ENCODE measurements around the gene NAT8L.
A peak's percentile ranks its signal among the peaks of the same experiment; 100 is the strongest.

The NAT8L gene

DNA sequence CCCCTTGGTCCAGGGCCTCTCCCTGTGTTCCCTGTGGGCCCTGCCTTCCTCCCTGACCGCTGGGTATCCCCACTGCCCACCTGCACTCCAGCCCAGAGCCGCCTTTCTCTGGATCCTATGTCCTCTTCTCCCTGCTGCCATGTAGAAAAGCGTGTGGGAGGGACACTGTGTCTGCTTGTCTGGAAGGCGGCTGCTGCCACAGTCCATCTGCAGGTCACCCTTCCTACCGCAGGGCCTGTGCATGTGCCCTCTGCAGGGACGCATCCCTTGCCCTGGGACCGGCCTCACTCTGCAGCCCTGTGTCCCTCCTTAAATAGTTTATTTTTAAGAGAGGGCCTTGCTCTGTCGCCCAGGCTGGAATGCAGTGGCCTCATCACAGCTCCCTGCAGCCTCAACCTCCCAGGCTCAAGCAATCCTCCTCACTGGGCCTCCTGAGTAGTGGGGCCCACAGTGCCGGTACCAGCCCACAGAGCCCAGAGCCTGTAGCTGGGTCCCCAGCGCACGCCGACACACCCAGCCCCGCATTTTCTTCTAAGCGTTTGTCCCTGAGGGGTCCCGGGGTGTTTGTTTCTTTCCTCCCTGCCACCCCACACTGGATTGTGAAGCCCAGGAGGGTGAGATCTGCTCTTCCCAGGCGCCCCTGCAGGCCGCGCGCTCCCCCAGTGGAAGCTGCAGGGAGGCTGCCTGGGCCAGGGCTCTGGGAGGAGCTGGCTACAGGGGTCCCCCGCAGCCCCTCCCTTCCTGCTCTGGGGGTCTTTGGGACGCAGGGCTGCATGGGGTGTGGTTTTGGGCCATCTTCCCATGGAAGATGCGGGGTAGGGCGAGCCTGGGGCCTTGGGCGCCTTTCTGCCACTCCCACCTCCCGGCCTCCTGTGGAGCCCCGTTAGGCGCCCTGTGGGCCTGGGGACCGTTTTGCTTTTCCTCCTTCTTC is 12.8 kb upstream of the NAT8L start:
- no peak for DNase-seq

DNA sequence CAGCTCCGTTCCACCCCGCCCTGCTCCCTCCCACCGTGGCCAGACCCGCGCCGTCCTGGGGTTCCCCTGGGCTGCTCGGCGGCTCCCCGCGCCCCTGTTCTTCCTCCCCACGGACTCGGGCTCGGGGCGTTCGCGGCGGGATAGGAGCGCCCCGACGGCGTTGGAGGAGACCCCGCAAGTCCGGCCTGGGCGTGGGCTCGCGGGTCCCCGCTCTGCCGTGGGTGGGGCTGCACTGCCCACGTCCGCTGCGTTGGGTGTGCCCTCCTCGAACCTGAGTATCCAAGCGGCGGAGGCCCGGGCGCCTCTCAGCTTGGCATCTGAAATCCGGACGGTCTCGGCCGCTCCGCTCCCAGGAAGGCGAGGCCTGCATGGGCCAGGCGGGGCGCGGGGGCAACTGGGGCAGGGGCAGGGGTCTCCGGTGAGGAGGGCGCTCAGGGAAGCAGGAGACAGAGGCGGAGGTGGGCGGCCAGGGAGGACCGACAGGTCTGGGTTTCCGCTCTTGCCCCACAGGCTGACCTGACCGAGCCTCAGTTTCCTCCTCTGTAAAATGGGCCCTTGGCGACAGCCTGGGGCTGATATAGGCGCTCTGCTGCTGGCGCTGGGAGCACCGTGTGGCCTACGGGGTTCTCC is 12.0 kb upstream of the NAT8L start:
- no peak for DNase-seq

DNA sequence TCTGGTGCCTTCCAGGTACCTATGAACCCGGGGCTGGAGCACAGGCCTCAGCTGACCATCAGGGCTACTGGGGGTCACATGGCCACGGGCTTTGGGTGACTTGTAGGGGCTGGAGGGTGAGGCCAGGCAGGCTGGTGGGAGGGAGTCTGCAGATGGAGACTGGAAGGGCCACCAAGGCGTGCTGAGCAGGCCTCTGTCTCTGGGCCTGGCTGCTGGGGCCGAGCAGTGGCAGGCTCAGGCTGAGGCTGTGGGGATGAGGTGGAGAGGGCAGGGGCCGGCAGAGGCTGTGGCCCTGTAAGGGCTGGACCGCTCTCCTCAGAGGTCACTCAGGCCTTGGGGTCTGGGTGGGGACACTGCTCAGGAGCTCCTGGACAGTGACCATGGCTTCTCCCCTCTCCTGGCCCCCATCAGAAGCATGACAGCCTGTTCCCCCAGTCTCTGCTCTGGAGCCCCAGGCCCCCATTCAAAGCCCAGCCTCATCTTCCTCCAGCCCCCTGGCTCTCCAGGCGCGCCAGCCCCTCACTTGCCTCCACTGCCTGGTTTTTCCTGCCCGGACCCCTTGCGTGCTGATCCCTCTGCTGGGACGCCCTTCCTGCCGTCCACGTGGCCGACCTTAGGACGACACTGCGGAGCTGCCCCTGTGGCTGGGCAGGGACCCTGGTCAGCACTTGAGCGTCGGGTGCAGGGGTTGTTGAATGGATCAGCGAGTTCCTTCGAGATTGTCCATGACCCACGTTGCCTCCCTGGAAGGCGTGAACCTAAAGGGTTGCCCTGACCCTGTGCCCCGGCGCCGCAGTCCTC is 11.1 kb upstream of the NAT8L start:
- DNase-seq: no peak

DNA sequence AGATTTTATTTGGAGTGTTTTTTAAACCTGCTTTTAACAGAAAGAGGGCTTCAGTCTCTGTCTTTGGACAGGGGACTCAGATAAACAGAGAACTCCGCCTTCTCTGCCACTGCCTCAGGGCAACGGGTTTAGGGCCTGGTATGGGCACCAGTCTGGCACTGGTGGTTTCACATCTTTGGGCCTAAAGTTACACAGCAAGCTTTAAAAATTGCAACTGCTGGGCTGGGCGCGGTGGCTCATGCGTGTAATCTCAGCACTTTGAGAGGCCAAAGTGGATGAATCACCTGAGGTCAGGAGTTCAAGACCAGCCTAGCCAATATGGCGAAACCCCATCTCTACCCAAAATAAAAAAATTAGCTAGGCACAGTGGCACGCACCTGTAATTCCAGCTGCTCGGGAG is 10.3 kb upstream of the NAT8L start:
- no peak for DNase-seq

DNA sequence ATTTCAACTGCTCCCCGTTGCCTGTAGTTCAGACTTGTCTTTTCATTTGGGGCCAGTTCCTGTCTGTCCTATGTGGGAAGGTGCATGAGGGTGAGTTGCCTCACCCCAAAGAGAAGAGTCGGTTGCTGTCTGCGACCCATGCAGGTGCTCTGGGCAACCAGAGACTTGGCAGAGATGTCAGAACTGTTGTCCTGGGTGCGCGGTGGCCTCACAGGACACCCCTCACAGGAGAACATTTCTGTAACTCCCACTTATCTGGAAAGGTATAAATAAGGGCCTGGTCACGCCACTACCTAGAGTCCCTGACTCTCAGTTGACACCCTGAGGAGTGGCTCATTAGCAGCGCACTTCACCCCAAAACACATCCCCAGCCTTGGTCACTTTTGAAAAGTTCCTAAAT is 9.7 kb upstream of the NAT8L start:
- no peak for DNase-seq

DNA sequence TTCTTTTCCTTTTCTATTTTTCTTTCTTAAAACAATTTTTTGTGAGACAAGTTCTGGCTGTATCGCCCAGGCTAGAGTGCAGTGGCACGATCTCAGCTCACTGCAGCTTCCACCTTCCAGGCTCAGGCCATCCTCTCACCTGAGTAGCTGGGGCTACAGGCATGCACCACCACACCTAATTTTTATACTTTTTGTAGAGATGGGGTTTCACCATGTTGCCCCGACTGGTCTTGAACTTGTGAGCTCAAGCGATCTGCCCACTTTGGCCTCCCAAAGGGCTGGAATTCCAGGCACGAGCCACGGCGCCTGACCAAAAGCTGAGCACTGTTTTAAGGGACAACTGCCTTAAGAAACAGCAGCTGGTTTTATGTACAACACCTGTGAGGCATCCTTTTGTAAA is 9.3 kb upstream of the NAT8L start:
- no peak for DNase-seq

DNA sequence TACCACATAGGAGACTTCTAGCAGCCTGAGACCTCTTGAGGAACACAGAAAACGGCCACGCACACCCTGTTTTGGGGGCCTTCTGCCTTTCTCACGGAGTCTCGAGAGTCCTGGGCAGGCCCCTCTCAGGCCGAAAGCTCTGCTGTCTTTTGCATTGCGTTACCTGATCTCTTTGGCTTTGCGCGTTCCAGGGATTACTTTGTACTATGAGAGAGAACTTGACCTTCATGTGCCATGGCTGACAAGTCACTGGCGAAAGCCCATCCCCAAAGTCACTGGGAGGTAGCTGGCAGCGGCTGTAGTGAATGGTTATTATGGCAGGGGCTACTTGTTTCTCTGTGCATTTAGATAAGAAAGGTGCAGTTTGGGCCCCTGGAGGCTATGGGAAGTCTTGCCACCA is 8.0 kb upstream of the NAT8L start:
- no peak for DNase-seq

DNA sequence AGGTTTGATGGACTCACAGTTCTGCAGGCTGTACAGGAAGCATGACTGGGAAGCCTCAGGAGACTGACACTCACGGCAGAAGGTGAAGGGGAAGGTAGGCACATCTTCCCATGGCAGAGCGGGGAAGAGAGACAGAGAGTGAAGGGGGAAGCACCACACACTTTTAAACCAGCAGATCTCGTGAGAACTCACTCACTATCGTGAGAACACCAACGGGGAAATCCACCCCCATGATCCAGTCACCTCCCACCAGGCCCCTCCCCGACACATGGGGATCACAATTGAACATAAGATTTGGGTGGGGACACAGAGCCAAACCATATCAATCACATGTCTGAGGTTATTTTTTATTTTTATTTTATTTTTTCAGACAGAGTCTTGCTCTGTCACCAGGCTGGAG is 4.9 kb upstream of the NAT8L start:
- no peak for DNase-seq

DNA sequence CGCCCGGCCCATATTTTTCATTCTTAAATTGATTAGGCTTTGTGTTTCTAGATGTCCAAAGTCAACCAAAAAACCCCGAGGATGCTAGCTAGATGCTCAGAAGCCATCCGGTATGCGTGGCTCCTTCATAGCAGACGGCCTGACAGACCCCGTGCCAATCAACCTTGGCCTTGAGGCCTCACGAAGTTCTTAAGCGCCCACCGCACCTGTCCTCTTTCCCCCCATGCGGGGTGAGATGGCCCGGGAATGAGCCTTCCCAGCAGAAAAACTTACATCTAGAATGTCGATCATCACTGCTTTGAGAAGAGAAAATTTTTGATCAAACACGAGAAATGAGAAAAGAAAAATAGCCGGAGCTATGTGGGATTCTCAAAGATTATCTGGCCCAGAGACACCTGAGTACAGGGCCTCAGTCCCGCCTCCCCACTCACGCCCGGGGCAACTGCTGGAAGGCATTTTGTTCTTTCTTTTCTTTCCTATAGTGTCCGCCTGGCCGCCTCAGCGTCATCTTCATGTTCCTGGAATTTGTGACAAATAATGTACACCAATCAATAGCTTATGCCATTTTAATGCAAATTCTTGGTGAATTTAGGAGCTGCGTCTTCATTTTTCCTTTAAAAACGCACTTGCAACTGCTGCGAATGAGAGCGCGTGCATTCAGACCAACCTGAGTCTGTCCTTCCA is 1.6 kb upstream of the NAT8L start:
- no peak for DNase-seq

DNA sequence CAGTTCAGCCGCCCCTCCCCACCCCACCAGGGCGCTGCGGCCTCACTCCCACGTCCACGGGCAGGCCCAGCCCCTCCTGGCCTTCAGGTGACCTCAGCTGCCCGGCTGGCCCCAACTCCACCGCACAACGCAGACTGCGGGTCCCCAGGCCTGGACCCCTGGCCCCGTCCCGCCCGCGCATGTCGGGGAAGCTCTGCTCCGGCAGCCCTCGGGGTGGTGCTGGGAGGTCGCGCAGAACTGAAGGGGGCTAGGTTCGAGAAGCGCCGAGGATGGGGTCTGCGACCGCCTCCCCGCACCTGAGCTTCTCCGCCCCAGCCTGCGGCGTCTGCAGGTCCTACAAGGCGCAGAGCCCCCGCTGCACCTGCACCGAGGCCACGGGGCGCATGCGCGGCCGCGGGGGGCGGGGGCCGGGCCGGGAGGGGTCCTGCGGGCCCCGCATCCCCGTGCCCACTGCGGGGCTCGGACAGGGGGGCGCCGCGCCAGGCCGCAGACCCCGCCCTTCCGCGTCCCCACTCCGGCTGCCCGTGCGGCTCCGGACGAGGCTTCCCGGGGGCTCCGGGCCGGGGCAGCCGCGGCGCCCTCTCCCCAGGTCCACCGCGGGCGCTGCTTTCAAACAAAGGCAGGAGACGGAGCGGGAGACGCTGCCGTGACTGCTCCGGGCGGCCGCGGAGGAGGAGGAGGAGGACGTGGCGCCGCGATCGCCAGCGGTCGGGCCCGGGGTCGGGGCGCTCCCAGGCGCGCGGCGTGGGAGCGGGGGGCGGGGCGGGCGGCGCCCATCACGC is 672 bp upstream of the NAT8L start:
- DNase-seq: no peak

DNA sequence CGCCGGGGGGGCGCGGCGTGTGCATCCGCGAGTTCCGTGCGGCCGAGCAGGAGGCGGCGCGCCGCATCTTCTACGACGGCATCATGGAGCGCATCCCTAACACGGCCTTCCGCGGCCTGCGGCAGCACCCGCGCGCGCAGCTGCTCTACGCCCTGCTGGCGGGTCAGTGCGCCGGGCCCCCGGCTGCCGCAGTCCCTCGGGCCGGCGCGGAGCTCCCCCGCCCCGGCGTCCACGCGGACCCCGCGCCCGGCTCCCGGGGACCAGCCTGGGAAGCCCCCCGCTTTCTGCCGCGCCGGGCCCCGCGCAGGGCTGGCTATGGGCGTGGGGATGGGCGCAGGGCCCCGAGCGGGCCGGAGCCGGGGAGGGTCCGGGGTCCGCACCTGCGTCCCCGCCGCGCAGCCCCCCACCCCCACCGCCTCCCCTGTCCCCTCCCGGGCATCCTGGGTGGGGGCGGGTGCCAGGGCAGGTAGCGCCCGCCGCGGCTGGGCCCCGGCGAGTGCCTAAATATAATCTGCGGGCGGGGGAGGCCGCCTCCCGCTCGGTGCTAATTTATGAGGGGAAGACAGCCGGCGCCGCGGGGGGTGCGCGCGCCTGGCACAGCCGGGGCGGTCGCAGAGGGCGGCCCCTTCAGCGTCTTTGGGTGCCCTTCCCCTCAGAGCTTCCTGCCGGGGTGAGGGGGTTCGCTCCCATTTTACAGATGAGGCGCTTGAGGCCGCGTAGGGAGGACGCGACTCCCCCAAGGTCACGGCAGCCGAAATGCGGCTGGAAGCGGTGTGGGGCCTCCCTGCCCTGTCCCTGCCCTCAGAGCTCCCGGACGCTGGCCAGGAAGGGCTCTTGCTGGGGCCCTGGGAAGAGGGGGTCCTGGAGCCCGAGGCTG is 837 bp downstream of the NAT8L start:
- DNase-seq: peak in 1 of 2 experiments; percentile 24

DNA sequence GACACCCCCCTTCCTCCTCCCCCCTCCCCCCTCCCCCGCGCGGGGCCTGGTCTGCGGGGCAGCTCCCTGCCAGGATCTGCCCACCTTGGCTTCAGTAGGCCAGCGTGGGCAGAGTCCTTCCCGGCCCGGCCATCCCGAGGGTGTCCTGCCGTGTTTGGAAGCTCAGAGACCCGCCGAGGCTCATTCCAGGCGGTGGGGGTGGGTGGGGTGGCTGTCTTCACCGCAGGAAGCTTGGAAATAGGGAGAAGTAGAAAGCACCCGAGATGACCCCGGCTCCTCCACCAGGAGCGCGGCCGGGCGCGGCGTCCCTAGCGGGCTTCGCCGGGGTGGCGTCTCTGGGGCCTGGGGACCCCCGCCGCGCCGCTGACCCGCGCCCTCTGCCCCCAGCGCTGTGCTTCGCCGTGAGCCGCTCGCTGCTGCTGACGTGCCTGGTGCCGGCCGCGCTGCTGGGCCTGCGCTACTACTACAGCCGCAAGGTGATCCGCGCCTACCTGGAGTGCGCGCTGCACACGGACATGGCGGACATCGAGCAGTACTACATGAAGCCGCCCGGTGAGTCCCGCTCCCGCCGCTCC is 1.6 kb downstream of the NAT8L start:
- no peak for DNase-seq

DNA sequence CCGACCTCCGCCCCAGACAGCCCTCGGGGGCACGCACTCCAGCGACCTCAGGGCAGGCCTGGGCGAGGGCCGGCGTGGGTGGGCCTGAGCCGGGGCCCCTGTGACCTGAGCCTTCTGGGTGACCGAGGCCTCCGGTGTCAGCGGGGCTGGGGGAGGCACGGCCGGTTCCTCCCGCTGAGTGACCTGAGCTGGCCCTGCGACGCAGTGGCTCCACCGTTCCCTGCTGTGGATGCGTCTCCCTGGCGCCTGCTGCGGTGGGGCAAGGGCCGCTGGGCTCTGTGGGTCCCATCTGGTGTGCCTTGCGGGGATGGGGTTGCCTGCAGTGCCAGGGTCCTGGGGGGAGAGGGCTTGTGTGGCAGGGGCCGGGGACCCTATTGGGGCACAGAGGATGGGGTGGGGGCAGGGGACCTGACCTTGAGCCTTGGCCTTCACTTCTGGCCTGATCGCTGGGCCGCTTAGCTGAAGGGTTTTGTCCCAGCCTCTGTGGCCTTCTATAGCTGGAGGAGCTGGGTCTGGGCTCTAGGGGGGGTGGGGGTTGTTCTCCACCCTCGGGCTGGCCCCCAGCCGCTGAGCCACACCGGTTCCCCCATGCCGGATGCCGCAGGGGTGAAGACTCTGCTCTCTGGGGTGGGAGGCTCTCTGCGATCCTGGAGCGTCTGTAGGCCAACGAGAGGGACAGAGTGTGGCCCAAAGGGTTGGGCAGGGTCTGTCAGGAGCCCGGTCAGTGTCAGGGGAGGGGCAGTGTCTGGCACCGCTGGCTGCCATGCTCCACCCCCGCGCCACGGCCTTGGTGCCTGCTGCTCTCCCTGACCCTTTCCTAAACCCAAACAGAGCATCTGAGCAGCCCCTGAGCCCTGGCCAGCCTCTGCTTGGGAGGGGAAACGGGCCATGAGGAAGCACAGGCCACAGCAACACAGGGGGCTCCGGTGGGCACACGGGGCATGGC is 2.3 kb downstream of the NAT8L start:
- no peak for DNase-seq

DNA sequence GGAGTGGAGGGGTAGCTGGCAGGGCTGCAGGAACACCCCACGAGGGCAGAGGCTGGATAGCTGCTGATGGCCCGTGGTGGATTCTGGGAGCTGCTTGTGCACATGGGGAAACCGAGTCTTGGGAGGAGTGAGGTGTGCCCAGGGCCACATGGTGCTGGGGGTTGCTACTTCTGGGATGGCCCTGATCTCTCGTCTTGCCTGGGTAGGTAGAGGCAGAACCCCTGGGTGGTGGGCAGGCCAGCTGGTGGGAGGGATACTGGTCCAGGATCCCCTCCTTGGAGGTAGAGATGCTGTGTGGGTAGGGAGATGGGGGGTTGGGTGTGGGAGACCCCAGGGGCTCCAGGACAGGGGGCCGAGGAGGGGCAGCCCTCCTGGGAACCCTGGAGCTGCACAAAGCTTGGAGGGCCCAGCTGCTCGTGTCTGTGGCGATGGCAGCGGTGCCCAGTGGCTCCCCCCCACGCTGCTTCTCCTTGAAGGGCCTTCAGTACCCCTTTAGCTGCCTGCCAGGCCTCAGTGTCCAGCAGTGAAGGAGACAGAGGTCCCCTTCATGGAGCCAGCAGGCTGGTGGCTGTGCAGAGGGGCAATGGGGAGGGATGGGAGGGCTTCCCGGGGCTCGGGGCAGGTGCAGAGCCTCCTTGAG is 3.2 kb downstream of the NAT8L start:
- DNase-seq: no peak

DNA sequence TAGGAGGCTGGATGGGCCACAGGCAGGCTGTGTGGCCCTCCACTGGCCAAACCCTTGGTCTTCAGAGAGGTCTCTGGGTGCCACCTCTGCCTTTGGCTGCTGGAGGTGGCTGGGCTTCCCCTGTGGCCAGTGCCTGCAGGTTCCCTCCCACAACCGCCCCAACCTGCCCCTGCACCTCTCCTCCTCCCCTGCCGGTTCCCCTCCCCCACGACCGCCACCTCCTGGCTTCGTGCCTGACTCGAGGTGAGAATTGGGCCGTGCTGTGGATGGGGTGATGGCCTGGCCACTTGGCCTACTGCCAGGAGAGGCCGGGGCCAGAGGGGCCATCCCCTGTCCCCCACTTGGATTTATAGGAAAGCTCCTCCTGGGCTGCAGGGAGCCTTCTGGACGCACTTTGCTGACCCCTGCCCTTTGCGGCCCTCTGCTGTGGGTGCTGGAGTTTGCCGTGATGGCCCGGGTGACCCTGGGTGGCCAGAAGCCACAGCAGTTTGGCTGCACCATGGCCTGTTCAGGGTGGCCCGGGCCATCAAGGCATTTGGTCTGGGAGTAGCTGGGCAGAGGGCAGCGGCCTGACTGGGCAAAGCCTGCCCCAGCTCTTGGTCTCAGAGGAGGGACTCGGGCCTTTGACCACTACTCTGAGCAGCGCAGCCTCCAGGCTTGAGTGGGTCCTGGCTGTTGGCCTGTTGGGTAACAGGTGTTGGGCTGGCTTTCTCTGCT is 3.8 kb downstream of the NAT8L start:
- DNase-seq: no peak

DNA sequence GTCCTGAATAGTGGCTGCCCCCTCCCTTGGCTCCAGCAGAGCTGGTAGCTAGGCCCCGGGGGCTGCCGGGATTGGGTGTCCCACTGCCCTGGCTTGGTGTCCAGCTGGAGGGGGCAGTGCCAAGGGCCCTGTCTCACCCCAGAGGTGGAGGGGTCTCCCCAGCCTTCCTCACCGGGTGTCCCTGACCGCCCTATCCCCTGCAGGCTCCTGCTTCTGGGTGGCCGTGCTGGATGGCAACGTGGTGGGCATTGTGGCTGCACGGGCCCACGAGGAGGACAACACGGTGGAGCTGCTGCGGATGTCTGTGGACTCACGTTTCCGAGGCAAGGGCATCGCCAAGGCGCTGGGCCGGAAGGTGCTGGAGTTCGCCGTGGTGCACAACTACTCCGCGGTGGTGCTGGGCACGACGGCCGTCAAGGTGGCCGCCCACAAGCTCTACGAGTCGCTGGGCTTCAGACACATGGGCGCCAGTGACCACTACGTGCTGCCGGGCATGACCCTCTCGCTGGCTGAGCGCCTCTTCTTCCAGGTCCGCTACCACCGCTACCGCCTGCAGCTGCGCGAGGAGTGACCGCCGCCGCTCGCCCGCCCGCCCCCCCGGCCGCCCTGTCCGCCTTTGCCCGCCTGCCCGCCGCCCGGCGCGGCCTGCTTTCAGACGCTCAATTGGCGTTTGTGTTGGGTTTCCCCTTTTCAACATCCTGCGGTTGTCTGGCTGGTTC is 4.6 kb downstream of the NAT8L start:
- no peak for DNase-seq

DNA sequence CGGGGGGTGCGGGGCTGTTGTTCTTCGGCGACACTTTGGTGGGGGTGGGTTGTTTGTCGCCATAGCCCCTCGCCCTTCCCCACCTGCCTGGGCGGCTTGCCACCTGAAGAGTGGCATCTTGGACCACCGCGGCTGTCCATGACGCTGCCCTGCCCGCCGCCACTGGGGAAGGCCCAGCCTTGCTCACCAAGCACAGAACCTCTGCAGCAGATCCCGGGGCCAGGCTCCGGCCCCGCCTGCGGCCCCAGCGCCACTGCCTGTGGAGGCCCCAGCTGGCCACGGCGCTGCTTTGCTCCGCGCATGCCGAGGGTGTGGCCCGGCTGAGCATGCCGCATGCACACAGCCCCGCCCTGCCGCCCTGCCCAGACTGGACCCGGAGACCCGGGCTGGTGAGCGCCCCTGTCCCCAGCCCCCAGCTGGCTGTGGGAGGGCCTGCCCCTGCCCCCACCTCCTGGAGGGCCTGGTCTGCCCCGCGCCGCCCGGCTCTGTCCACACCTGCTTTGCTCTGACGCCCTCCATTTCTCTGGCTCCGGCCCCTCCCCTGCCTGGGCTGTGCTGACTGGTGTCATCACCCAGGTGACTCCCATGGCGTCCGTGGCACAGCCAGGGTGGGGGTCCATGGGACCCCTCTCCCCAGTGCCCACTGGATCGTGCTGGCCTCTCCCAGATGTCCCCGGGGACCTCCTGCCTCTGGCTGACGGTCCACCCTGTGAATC is 5.3 kb downstream of the NAT8L start:
- DNase-seq: no peak

Measured in activated CD4-positive, alpha-beta T cell treated with anti-CD3 and anti-CD28 coated beads, Interleukin-2, amount 50 U/mL, for 48 hours (primary cell).